A673 (cell line): ENCODE data around the gene QRSL1.
A peak's percentile ranks its signal among the peaks of the same experiment; 100 is the strongest.

Experiments used
- EZH2 ChIP-seq: fragments of 200-600 bp; sonication (generic); IDR thresholded peaks from 2 replicates; pipeline ENCODE4 v1.6.1; 2017; ENCODE audit warnings: borderline replicate concordance, low read depth, mild to moderate bottlenecking, mixed read lengths, antibody characterized with exemption, low read length; ENCODE audit not compliant: poor library complexity, severe bottlenecking
- TF ChIP-seq, protein P1 (sequence below): fragments of 300-800, 200-600 bp; sonication (generic); conservative IDR thresholded peaks from 2 replicates; pipeline ENCODE4 v1.5.1; 2017; ENCODE audit warnings: low read depth, mild to moderate bottlenecking, antibody characterized with exemption, low read length, moderate library complexity, mixed read lengths

DNA sequence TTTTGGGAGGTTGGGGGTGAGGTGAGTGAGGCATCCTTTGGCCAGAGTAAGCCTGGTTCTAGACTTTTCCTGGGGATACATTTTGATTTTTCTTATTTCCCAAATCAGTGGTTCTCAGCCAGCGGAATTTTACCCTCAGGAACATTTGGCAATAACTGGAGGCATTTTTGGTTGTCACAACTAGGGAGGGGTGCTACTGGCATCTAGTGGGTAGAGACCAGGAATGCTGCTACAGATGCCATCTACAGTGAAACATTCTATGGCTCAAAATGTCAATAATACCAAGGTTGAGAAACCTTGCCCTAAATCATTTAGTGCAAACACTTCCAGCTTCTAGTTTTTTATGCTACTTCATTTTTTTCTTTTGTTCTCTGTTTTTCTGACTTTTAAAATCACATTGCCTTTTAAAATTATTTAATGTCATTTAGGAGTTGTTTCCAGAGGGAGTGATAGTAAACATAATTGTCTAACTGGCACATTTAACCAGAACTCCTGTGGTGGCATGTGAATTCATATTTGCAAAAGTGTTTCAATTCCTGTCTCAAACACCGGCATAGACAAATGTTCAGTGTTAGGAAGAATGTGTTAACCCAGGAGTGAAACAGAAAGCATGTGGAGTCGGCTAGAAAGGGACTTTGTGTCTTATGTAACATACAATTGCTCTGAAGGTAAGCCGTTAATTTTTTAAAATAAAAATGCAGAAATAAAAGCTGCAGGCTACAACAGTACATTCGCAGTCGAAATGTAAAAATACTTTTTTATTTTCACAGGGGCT lies 59.0 kb downstream of the QRSL1 start:
- TF ChIP-seq EZH2 = no peak
- TF ChIP-seq, protein P1, sequence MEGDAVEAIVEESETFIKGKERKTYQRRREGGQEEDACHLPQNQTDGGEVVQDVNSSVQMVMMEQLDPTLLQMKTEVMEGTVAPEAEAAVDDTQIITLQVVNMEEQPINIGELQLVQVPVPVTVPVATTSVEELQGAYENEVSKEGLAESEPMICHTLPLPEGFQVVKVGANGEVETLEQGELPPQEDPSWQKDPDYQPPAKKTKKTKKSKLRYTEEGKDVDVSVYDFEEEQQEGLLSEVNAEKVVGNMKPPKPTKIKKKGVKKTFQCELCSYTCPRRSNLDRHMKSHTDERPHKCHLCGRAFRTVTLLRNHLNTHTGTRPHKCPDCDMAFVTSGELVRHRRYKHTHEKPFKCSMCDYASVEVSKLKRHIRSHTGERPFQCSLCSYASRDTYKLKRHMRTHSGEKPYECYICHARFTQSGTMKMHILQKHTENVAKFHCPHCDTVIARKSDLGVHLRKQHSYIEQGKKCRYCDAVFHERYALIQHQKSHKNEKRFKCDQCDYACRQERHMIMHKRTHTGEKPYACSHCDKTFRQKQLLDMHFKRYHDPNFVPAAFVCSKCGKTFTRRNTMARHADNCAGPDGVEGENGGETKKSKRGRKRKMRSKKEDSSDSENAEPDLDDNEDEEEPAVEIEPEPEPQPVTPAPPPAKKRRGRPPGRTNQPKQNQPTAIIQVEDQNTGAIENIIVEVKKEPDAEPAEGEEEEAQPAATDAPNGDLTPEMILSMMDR = peak; percentile 32; the same call in 1 of the 2 replicates
